Astrocyte (in vitro differentiated cells and primary cell): ENCODE data around the gene TASOR.

Source experiments
- EZH2 ChIP-seq: IDR thresholded peaks from 2 replicates; pipeline ENCODE4 v1.6.1; 2012; ENCODE audit warnings: mild to moderate bottlenecking, low read length, inconsistent platforms; ENCODE audit not compliant: insufficient read depth
- TF ChIP-seq, protein P1 (sequence below): IDR thresholded peaks from 2 replicates; pipeline ENCODE4 v1.5.1; 2011; ENCODE audit warnings: low read depth, mild to moderate bottlenecking, inconsistent platforms, low read length, moderate library complexity; ENCODE audit not compliant: insufficient read depth

DNA sequence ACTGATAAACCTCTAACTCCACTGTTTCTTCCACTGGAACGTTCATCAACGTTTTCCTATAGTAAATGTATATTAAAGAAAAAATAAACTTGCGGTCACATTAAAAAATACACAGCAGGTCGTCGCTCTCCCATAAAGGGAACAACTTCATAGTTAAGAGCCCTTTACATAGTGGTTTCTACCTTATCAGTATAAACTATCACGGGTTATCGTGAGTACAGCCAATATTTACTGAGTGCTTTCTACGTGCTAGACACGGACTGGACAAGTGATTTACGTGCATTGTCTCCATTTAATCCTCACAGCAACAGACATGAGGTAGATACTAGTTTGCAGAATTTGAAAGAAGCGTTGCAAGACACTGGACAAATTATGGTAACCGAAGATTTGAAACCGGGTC is 964 bp upstream of the TASOR start:
- TF ChIP-seq, protein P1, sequence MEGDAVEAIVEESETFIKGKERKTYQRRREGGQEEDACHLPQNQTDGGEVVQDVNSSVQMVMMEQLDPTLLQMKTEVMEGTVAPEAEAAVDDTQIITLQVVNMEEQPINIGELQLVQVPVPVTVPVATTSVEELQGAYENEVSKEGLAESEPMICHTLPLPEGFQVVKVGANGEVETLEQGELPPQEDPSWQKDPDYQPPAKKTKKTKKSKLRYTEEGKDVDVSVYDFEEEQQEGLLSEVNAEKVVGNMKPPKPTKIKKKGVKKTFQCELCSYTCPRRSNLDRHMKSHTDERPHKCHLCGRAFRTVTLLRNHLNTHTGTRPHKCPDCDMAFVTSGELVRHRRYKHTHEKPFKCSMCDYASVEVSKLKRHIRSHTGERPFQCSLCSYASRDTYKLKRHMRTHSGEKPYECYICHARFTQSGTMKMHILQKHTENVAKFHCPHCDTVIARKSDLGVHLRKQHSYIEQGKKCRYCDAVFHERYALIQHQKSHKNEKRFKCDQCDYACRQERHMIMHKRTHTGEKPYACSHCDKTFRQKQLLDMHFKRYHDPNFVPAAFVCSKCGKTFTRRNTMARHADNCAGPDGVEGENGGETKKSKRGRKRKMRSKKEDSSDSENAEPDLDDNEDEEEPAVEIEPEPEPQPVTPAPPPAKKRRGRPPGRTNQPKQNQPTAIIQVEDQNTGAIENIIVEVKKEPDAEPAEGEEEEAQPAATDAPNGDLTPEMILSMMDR = no peak
- no peak for TF ChIP-seq EZH2
